Stomach smooth muscle (tissue), 2 donors: ENCODE measurements around the gene TRIM5.
"Not testable (repeated sequence)": the region's sequence is repeated elsewhere in the genome, so short reads cannot be mapped to it uniquely, and the experiment has no call there.

Experiments used
- H3K27ac ChIP-seq: one replicate; pipeline ENCODE4 v1.7.0; 2013; ENCODE audit warnings: mild to moderate bottlenecking, low read length, inconsistent platforms
- H3K27me3 ChIP-seq, 2 donors: one replicate each; pipeline ENCODE4 v1.7.0; 2013; ENCODE audit warnings: low read length in 2 of 2; ENCODE audit not compliant: insufficient read depth in 2 of 2, control insufficient read depth in 1 of 2
- H3K36me3 ChIP-seq, 2 donors: one replicate each; pipeline ENCODE4 v1.7.0; 2013; ENCODE audit warnings: low read length in 2 of 2; ENCODE audit not compliant: control insufficient read depth in 2 of 2, insufficient read depth in 2 of 2
- H3K4me1 ChIP-seq: one replicate; pipeline ENCODE4 v1.7.0; 2013; ENCODE audit warnings: low read length; ENCODE audit not compliant: control insufficient read depth, insufficient read depth
- H3K4me3 ChIP-seq, 2 donors: one replicate each; pipeline ENCODE4 v1.7.0; 2013; ENCODE audit warnings: low read length in 2 of 2
- H3K9ac ChIP-seq, 2 donors: one replicate each; pipeline ENCODE4 v1.7.0; 2013; ENCODE audit warnings: low read length in 2 of 2, mild to moderate bottlenecking in 1 of 2
- H3K9me3 ChIP-seq, 2 donors: one replicate each; pipeline ENCODE4 v1.7.0; 2013; ENCODE audit warnings: low read length in 2 of 2; ENCODE audit not compliant: control insufficient read depth in 2 of 2
- donor health status: healthy.
- donor health status: Pancreatic carcinoma.

The TRIM5 gene

GRCh38 chr11:5688482-5688881, 3.6 kb upstream of the TRIM5 start:
- peaks cover 9% of the 10 kb centered on the region for H3K4me1 ChIP-seq

GRCh38 chr11:5686426-5686825, 1.6 kb upstream of the TRIM5 start:
- no peaks in the 10 kb centered on the region for H3K9me3 ChIP-seq
- no peak overlapping the region for H3K27ac ChIP-seq
- H3K27me3 ChIP-seq: no peaks in the 10 kb centered on the region
- H3K4me3 ChIP-seq: no peak overlapping the region
- H3K9ac ChIP-seq: no peak overlapping the region
- H3K36me3 ChIP-seq: no peaks in the 10 kb centered on the region
- peaks cover 15% of the 10 kb centered on the region for H3K4me1 ChIP-seq

More at GRCh38 chr11:5688482-5688881, 3.6 kb upstream of the TRIM5 start:
- Histone ChIP-seq H3K36me3 (no peaks in the 10 kb centered on the region), H3K27ac (peak overlapping the region; percentile 61), H3K9me3 (no peaks in the 10 kb centered on the region), H3K4me3 (no peak overlapping the region), H3K9ac (no peak overlapping the region), H3K27me3 (no peaks in the 10 kb centered on the region)

GRCh38 chr11:5684036-5684645, 733 bp downstream of the TRIM5 start:
- Histone ChIP-seq H3K4me1 (peaks cover 15% of the 10 kb centered on the region), H3K27me3 (no peaks in the 10 kb centered on the region), H3K9ac (peak overlapping the region; percentile 73 to 83)

GRCh38 chr11:5683620-5684019, 1.3 kb downstream of the TRIM5 start:
- Histone ChIP-seq H3K4me3 (peak overlapping the region in 1 of 2 donors; percentile 81), H3K36me3 (peaks cover 11% of the 10 kb centered on the region in 2 donors)
- H3K27ac ChIP-seq, H3K27me3 ChIP-seq, H3K4me1 ChIP-seq, H3K9ac ChIP-seq, H3K9me3 ChIP-seq: not testable (repeated sequence)

More at GRCh38 chr11:5684036-5684645, 733 bp downstream of the TRIM5 start:
- H3K27ac ChIP-seq: peak overlapping the region; percentile 62
- peaks cover 5 to 6% of the 10 kb centered on the region in 2 donors for H3K36me3 ChIP-seq
- H3K4me3 ChIP-seq: peak overlapping the region; percentile 64 to 81
- H3K9me3 ChIP-seq: no peaks in the 10 kb centered on the region

- H3K27me3 ChIP-seq, H3K4me3 ChIP-seq, H3K4me1 ChIP-seq, H3K9me3 ChIP-seq, H3K27ac ChIP-seq, H3K9ac ChIP-seq: not testable (repeated sequence)
- peaks cover 16 to 17% of the 10 kb centered on the region in 2 donors for H3K36me3 ChIP-seq
Measured at GRCh38 chr11:5682890-5683441, 1.9 kb downstream of the TRIM5 start.

- Histone ChIP-seq H3K9ac (no peak overlapping the region), H3K36me3 (peaks cover 16 to 18% of the 10 kb centered on the region in 2 donors), H3K27me3 (no peaks in the 10 kb centered on the region), H3K9me3 (no peaks in the 10 kb centered on the region), H3K4me3 (no peak overlapping the region), H3K27ac (no peak overlapping the region), H3K4me1 (peaks cover 6% of the 10 kb centered on the region)
Measured at GRCh38 chr11:5679811-5680210, 5.1 kb downstream of the TRIM5 start.

- H3K36me3 ChIP-seq: peaks cover 11 to 25% of the 10 kb centered on the region in 2 donors
- H3K9me3 ChIP-seq: no peaks in the 10 kb centered on the region
- H3K4me3 ChIP-seq: no peak overlapping the region
- H3K27me3 ChIP-seq: no peaks in the 10 kb centered on the region
- no peaks in the 10 kb centered on the region for H3K4me1 ChIP-seq
- H3K27ac ChIP-seq: no peak overlapping the region
- no peak overlapping the region for H3K9ac ChIP-seq
Measured at GRCh38 chr11:5674391-5674790, 10.5 kb downstream of the TRIM5 start.

GRCh38 chr11:5671831-5672230, 13.0 kb downstream of the TRIM5 start:
- Histone ChIP-seq H3K36me3 (peaks cover 3 to 12% of the 10 kb centered on the region in 2 donors), H3K4me3 (no peak overlapping the region), H3K27ac (no peak overlapping the region), H3K4me1 (no peaks in the 10 kb centered on the region), H3K27me3 (no peaks in the 10 kb centered on the region), H3K9ac (no peak overlapping the region), H3K9me3 (no peaks in the 10 kb centered on the region)

GRCh38 chr11:5666402-5666793, 18.5 kb downstream of the TRIM5 start:
- Histone ChIP-seq H3K36me3 (peaks cover 7 to 15% of the 10 kb centered on the region in 2 donors), H3K27ac (no peak overlapping the region), H3K9ac (no peak overlapping the region)

GRCh38 chr11:5665746-5666401, 19.0 kb downstream of the TRIM5 start:
- no peak overlapping the region for H3K9ac ChIP-seq
- H3K4me3 ChIP-seq: no peak overlapping the region
- H3K27ac ChIP-seq: no peak overlapping the region
- H3K9me3 ChIP-seq: no peaks in the 10 kb centered on the region
- peaks cover 7 to 15% of the 10 kb centered on the region in 2 donors for H3K36me3 ChIP-seq
- H3K27me3 ChIP-seq: no peaks in the 10 kb centered on the region
- no peaks in the 10 kb centered on the region for H3K4me1 ChIP-seq

More at GRCh38 chr11:5666402-5666793, 18.5 kb downstream of the TRIM5 start:
- Histone ChIP-seq H3K4me3 (no peak overlapping the region), H3K9me3 (no peaks in the 10 kb centered on the region), H3K27me3 (no peaks in the 10 kb centered on the region), H3K4me1 (no peaks in the 10 kb centered on the region)
